T-helper 1 cell treated with Interleukin-12 subunit alpha and Interleukin-12 subunit beta and Interleukin-4 antibody, amounts not matched to agents 30 ng/mL and 1 ng/mL, for 36 hours (primary cell): ENCODE data around the gene ABLIM3. TPM values are rescaled to one million over a fixed set of nuclear protein-coding genes. Genes with fewer than 3 reads are reported as not detected.

Experiments
- intact Hi-C: fragments of 100-400 bp; cut with micrococcal nuclease; formaldehyde crosslinking; loops from one replicate; pipeline ENCODE4 v1.15.1; 2024
- total RNA-seq: library from RNA; stranded (reverse); gene quantifications from 2 replicates; pipeline ENCODE4 v1.2.3, GENCODE V29; 2022

The ABLIM3 gene
- total RNA-seq, 1 donor from 2014 or later: not detected

DNA sequence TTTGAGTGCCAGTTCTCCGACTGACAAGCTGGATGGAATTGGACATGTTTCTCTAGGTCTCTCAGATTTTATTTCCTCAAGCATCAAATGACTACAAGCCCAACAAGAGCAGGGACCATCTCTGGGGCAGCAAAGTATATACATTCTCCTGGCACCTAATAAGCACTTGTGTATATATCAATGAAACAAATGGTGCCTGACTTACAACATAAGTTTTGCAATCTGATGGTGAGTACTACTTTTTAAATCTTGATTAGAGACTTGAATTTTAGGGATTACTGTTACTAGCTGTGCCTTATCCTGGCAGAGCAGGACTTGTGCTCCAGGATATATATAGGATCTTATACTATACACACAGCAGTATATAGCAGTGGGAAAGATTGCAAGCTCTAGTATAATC is 8.8 kb upstream of the ABLIM3 start:
- intact Hi-C loops: no loop called here

DNA sequence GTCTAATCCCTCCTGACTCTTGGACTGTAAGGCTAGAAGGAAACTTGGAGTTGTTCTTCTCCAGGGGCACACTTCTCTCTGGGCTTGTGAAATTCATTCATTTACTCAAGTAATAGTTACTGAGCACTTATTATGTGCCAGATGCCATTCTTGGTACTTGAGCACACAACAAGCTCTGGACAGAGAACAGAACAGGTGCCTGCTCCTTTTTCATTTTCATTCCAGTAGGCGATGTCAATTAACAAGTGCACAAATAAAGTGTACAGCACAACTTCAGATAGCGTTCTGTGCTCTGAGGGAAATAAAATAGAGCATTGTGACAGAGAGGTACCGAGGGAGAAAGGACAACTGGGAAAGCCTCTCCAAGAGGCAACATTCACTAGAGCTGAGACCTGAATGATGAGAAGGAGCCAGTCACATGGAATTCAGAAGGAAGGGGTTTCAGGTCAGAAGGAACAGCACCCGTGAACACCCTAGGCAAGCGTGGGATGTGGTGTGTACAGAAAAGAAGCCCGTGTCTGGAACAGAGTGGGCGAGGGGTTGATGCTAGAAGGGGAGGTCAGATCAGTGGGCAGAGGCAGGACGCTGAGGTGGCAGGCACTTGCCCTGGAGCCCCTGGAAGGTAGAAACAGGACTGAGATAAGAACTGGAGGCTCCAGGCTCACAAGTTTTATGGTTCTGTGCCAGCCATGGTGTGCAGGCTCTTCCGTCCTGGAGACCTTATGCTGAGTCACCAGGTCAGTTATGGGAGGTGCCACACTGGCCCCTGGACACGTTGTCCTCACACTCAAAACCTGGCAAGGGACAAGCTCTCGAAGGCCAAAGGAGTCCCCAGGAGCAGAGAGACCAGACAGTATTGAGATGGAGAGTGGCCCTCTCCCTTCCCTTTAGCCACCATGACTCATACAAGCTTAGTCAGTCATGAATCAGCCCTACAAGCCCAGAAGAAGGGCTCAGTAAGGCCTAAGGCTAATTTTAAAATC is 7.2 kb upstream of the ABLIM3 start:
- intact Hi-C loops: no loop called here

DNA sequence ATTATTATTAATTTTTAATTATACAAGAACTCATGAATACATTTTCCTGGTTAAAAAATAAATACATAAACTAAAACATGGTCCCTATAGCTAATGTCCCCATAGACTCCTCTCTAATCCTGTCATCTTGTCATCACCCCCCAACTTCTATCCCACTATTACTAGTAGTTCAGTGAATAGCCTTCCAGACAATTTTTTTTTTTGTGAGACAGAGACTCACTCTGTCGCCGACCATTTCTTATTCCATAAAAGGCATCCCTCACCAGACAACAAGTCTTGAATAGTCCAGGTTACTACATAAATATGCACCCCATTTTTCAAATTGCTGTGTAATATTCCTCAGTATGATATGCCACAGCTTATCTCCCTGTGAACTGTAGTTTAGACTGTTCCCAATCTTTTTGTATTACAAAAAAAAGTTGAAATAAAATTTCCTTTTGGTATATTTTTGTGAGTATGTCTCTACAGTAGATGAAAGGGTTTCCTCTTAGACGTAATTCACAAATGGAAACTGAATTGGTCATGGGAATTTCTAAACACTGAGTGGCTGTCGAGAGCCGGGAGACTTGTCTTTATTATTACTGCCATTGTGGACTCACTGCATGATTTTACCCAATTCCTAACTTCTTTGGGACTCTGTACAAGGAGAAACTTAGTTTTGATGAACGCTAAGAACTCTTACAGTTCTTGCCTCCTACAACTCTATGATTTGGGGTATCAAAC is 6.4 kb upstream of the ABLIM3 start:
- intact Hi-C loops: no loop called here

DNA sequence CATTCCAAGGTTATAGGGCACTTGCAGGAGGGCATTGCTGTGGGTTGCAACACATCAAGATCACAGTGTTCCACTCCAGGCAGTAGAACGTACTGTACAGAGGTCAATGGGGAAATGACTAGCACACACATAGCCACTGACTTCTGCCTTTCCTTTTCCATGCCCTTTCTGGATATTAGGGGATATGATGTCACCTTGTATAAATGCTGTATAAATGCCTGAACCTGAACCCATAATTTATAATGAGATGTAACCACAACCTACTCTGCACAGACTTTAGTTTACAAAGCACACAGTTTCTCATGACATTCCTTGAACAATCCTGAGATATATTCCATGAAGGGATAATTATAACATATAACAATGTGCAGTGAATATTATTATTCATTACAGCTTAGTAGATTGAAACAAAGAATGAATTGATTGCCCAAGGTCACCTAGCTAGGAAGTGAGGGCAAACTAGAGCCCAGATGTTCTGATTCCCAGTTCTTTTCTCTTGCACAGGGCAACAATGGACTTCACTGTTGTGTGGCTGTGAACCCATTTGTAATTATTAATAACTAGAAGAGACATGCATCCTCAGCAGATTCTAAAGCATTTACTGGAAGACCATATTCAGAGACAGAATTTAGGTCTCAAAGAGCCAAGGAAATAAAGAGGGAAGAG is 5.6 kb upstream of the ABLIM3 start:
- intact Hi-C loops: no loop called here

DNA sequence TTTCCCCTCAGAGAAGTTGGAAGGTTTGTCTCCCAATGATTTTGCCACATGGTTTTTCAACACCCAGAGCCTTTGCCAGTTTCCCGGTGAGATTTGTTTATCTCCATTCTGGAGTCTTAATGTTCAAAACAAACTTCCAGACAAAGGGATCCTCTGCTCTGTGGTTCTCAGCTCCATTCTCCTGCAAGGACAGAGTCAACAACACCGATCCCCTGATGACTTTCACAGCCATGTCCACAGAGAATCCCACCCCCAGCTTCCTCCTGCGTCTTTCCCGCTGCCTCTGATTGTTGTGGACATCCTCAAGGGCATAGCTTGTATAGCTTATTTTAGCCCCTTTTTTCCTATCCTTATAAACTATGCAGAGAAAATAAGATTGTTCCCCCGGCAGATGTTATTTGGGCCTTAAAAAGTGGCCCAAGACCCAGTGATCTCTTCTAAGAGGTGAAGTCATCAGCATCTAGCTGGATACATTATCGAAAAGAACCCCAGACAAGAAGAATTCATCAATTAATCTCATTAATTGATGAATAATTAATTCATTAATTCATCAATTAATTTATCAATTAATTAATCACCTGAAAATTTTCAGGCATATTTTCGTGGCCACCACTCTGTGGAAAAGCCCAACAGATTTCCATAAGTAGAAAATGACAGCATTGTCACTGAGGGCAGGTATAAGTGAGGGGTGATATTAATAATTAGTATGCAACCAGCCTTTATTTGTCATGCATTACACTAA is 2.9 kb upstream of the ABLIM3 start:
- intact Hi-C loops: no loop called here

DNA sequence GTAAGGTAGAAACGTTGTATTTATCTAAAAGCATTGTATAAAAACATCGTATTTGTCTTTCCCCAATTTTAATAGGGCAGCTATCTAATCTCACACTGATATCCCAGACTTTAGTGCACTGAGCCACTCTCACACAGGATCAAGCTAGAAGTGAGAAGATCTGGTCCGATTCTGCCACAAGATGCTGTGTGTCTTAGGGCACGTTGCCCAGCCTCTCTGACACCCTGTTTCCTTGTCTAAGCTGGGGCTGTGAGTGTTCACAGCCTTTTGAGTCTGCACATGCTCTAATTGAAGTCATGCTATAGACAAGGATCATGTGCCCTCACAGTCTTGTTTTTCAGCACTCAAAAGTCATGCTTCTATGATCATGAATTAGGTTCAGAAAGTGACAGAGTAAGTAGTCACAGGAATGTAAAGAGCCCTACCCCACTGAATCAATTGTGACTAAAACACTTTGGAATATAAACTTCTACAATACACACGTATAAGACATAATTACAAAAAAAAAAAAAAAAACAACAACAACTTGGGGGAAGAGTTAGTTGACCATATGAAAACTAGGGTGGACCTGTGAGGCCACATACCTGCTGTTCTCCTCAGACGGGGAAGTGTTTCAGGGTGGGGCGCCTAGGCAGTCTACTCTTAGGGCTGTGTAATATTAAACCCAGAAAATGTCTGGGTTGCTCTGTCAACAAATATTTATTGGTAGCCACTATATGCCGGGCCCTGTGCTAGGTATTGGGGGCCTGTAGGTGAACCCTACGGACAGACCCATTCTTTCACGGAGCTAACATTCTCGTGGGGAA is 893 bp upstream of the ABLIM3 start:
- intact Hi-C loops: loop anchor here (1.0 kb wide), 6 partner anchors 100 to 424 kb away; no protein-coding TSS in a partner anchor

DNA sequence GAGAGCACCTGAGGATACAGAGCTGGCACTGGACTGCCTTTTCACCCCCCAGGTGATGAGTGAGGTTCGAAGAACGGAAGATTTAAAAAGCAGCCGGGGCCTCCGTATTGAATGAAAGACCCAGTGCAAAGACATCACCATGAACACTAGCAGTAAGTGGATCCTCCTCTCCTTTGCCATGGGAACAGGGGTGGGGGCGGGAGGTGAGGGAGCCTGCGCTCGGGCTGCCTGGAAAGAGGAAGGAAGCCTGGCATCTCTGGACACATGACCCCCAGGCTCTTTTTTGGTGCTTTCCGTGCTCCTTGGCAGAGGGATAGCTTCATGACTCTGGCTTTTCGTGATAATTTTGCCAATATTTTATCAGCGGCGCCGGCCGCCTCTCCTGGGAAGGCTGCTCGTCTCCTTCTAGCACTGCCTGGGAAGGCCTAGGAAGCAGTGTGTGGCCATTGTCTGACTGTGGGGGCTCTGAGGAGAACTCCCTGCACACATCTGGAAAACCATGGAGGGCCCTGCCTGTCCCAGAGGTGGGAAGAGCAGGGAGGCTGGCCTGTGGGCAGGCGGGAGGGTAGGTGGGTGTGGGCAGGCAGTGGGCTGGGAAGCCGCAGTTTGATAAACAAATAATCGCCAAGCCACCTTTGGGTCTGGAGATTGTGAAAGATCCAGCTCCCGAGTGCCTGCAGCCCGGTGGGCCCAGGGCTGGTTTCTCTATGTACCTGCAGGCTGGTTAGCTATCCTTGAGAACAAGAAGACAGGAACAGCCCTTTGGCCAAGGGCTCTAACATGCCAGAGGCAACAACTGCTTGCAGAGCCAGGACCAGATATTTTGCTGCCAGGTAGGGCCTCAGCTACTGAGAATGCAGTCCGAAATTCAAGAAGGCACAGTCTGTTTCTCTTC is 911 bp downstream of the ABLIM3 start:
- intact Hi-C loops: loop anchor here (1.0 kb wide), 6 partner anchors 98 to 422 kb away; no protein-coding TSS in a partner anchor

DNA sequence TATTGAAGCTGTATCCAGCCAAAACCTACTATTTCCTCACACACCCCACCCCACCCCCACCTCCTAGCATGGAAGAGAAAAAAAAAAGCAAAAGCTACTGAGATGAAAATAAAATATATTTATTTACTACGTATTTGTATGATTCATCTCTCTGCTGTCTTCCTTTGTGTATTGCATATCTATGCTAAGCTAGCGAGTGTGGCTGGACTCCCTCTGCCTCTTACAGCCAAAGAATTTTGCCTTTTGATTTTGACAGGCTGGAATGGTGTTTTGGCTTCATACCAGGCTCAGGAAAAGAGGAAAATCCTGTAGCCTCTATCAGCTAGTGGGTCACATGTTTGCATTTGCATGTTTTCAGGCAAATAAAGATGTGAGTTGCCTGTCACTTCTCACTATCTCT is 2.2 kb downstream of the ABLIM3 start:
- intact Hi-C loops: no loop called here

DNA sequence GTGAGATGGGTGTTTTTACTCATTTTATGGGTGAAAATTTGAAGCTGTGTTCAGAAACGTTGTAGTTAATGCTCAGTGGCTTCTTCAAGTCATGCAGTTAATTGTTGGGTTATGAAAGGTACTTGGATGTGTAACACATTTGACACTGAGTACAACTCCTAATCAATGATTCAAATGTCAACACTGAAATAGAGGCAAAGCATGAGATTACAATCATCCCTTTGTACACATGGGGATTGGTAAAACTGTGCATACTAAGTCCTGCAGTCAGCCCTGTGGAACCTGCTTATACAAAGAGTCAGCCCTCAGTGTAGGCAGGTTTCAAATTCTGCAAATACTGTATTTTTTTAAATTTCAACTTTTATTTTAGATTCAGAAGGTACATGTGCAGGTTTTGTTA is 3.3 kb downstream of the ABLIM3 start:
- intact Hi-C loops: no loop called here

DNA sequence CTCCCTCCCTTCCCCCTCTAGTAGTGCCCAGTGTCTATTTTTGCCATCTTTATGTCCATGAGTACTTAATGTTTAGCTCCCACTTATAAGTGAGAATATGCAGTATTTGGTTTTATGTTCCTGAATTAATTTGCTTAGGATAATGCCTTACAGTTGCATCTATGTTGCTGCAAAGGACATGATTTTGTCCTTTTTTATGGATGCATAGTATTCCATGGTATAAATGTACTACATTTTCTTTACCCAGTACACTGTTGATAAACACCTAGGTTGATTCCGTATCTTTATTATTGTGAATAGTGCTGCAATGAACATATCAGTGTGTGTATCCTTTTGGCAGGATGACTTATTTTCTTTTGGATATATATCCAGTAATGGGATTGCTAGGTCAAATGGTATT is 3.8 kb downstream of the ABLIM3 start:
- intact Hi-C loops: no loop called here

DNA sequence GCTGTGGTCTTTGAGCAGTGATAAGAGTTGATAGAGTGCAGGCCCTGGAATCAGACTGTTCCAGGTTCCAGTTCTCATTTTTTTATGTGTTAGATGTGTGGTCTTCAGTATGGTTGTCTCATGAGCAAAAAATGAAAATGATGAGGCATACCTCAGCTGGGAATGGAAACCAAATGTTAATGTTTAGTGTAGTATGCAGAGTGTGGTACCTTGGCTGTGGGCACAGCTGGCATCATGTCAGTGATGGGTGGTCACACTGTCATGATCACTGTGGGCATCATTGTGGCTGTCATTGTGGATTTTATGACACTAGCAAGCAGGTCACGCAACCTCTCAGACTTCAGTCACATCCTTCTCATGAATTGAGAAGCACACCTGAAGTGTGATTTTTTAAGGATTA is 6.4 kb downstream of the ABLIM3 start:
- intact Hi-C loops: no loop called here

DNA sequence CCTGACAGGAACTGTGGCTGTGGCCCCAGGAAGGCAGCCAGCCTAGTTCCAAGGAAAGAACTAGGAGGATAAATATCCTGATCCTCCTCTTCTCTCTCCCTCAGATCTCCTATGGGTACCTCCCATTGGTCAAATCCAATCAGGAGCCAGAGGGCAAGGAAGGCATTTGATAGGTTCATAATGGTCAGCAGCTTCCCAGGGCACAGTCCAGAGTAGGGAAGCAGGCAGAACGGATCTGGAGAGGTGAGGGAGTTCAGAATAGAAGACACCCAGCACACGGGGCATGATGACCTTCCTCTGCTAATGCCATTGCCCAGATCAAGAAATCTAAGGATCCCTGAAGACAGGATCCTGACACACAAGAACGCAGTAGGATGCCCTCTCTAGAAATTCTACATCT is 8.6 kb downstream of the ABLIM3 start:
- intact Hi-C loops: no loop called here

DNA sequence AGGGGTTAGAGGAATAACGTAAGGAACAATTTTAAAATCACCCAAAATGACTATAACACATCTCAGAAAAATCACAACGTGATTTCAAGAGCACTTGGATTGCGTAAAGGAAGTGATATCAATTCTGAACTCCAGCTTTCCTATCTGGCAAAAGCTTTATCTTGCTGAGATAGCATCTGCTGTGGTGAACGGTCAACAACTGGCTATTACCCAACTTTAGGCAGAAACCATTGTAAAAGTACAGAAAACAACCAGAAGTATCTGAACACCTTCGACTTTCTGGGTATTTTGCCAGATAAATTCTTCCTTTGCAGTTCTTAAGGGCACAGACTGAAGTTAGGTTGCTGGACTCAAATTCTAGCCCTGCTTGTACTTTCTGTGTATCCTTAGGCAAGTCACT is 9.2 kb downstream of the ABLIM3 start:
- intact Hi-C loops: no loop called here

DNA sequence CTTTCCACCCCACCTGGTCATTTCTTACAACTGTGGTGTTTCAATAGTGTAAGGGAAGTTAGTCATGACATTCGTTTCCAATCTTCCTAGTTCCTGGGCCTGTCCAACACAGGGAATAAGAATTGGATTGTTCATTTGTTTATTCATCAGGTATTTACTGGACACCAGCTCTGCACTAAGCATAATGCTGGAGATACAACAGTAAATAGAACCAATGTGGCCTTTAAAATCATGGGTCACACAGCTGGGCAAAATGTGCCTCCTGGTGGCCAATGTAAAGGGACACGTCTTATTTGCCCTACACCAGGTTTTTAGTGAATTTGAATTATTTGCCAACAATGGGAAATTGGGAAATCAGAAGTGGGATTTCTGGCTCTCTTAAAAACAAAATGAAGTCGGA is 10.4 kb downstream of the ABLIM3 start:
- intact Hi-C loops: no loop called here

DNA sequence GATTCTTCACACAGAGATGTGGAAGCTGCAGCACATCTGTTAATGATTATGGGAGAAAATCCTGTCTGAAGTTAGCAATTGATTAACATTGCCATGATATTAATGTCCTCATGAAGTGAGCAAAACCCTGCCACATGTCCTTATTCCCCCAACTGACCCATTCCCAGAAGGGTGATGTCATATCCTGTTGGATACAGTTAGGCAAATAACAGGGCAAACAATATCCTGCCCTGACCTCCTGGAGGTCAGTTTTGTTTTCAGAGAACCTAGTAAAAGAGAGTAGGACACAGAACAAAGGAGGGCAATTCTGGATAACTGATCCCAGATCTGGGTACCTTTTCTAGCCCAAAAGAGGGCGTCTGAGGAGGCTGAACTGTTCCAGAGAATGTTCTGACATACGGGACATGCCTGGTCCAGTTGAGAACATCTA is 11.0 kb downstream of the ABLIM3 start:
- intact Hi-C loops: no loop called here

DNA sequence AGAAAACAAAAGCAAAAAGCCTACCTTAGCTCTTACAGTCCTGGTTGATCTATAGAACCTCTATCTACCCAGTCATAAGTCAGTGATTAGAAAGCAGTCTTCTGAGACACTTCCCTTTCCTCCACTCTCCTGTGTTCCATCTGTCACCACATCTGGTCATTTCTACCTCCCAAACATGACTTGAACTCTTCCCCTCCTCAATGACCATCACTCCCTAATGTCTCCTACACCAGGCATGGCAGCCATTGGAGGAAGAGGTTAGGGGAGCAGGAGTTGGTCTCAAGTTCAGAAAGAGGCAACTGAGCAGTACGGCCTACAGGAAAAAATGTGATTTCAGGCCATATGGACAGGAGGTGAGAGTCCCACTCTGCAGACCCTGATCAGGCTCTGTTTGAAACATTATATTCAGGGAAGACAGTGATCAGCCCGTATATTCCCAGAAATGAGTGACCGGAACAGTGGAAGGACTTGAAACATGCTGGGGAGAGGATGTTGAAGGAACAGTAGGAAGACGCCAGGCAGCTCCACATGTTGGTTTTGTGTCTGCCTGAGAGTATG is 12.0 kb downstream of the ABLIM3 start:
- intact Hi-C loops: no loop called here

DNA sequence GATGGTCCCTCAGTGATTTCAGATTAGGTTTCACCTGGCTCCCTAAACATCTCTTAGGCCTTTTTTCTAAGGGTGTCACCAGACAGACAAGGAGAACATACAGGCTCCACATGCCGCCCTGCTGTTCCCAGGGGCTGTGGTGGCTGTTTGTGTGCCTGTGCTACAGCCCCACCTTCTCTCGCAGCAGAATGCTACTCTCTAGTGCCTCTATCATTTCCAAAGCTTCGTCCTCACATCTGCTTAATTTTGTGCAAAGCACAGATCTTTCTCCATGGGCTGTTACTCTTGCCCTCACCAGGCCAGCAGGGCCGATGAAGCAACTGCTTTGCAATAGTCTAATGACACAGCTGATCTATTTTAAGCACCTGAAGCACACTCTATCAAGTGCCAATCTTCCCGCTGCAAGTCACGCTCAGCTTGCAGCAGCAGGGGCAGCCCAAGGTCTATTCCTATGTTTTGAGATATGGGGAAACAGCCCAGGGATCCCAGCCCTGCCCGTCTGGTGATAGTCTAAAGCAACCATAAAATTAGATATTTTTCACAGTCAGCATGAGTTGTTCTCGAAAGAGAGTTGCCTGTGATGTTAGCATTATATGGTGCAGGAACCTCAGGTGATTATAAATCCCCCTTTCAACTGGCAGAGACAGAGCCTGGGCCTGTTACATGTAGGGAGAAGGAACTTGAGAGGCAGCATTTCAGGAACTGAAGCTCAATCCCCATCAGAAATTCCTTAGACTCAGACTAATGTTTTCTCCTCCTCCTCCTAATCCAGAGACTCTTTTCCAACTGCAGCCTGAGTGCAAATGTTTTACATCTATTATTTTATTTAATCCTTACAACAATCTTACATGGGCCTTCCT is 12.7 kb downstream of the ABLIM3 start:
- intact Hi-C loops: no loop called here

DNA sequence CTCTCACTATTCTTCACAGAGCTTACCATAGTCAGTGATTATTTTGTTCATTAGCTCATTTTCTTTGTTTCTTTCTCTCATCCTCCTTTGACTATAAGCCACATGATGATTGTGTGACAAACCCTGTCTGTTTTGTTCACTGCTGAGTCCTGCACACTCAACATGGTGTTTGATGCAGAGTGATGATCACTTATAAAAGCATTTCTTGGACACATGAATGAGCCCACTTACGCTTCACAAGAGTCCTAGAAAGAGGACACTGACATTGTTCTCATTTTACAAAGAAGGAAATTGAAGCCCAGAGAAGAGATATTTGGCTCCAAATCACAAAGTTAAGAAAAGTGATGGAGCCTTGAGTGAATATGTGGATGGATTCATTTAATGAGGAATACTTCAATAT is 13.4 kb downstream of the ABLIM3 start:
- intact Hi-C loops: no loop called here
